ENCODE measurements around the gene CASQ1. TPM values are rescaled to one million over a fixed set of nuclear protein-coding genes. Genes with fewer than 3 reads are reported as not detected.

The CASQ1 gene
- total RNA-seq, 2 donors from 2014 or later = 0.29 to 0.77 TPM

- Mint-ChIP-seq H3K27me3 (ENCODE audit: insufficient read depth) (no peaks in the 10 kb centered on the region), H3K4me1 (peaks cover 14% of the 10 kb centered on the region), H3K27ac (no peak overlapping the region), H3K4me3 (no peak overlapping the region), H3K9me3 (no peaks in the 10 kb centered on the region), H3K36me3 (ENCODE audit: low read depth) (peaks cover 78% of the 10 kb centered on the region)
- H3K27ac ChIP-seq (ENCODE audit: low read depth, low read length) = no peak overlapping the region
- no peaks in the 10 kb centered on the region for H3K9me3 ChIP-seq (ENCODE audit: control insufficient read depth, low read length)
- no peak for DNase-seq
- H3K36me3 ChIP-seq (ENCODE audit: control insufficient read depth, insufficient read depth, low read length) = peaks cover 96% of the 10 kb centered on the region
- TF ChIP-seq CTCF (conservative IDR thresholded peaks at IDR 0.05) = no peak
- H3K9ac ChIP-seq (ENCODE audit: extremely low read depth, low read length, poor library complexity, severe bottlenecking) = no peak overlapping the region
- H3K27me3 ChIP-seq (ENCODE audit: control insufficient read depth, insufficient read depth, low read length, poor library complexity, severe bottlenecking) = no peaks in the 10 kb centered on the region
- WGBS, 2 experiments (ENCODE audit: insufficient coverage in 1 of 2, insufficient read length in 1 of 2) = 85 to 93% methylated on average over 4 to 10 of the region's 10 CpGs
- H3K4me1 ChIP-seq (ENCODE audit: control insufficient read depth, insufficient read depth, low read length) = peaks cover under 1% of the 10 kb centered on the region
- no peak overlapping the region for H3K4me3 ChIP-seq (ENCODE audit: low read length)
These were observed 27.2 kb downstream of the CASQ1 start for GRCh38 chr1:160217481-160218051.

- H3K4me3 Mint-ChIP-seq = no peak overlapping the region
- DNase-seq = peak; percentile 82
These were observed 28.9 kb downstream of the CASQ1 start for GRCh38 chr1:160219062-160219929.

GRCh38 chr1:160220301-160220700, 29.9 kb downstream of the CASQ1 start:
- H3K27me3 Mint-ChIP-seq (ENCODE audit: insufficient read depth) = no peaks in the 10 kb centered on the region
- Histone ChIP-seq H3K27me3 (ENCODE audit: control insufficient read depth, insufficient read depth, low read length, poor library complexity, severe bottlenecking) (no peaks in the 10 kb centered on the region), H3K27ac (ENCODE audit: low read depth, low read length) (no peak overlapping the region), H3K4me3 (ENCODE audit: low read length) (no peak overlapping the region), H3K9me3 (ENCODE audit: control insufficient read depth, low read length) (no peaks in the 10 kb centered on the region), H3K36me3 (ENCODE audit: control insufficient read depth, insufficient read depth, low read length) (peaks cover 96% of the 10 kb centered on the region), H3K9ac (ENCODE audit: extremely low read depth, low read length, poor library complexity, severe bottlenecking) (no peak overlapping the region), H3K4me1 (ENCODE audit: control insufficient read depth, insufficient read depth, low read length) (no peaks in the 10 kb centered on the region)
- no peaks in the 10 kb centered on the region for H3K9me3 Mint-ChIP-seq
- no peak overlapping the region for H3K27ac Mint-ChIP-seq
- peaks cover 82% of the 10 kb centered on the region for H3K36me3 Mint-ChIP-seq (ENCODE audit: low read depth)
- peaks cover 6% of the 10 kb centered on the region for H3K4me1 Mint-ChIP-seq
- no peak for TF ChIP-seq CTCF (conservative IDR thresholded peaks at IDR 0.05)
- no peak for DNase-seq
- H3K4me3 Mint-ChIP-seq = no peak overlapping the region
- WGBS, 2 experiments (ENCODE audit: insufficient coverage in 1 of 2, insufficient read length in 1 of 2) = 86% methylated on average over 2 of the region's 2 CpGs; no CpG with 5 or more reads in 1 of the 2 experiments

More at GRCh38 chr1:160219062-160219929, 28.9 kb downstream of the CASQ1 start:
- Mint-ChIP-seq H3K36me3 (ENCODE audit: low read depth) (peaks cover 82% of the 10 kb centered on the region), H3K4me1 (peaks cover 6% of the 10 kb centered on the region), H3K9me3 (no peaks in the 10 kb centered on the region), H3K27me3 (ENCODE audit: insufficient read depth) (no peaks in the 10 kb centered on the region), H3K27ac (peak overlapping the region; percentile 23)
- Histone ChIP-seq H3K4me1 (ENCODE audit: control insufficient read depth, insufficient read depth, low read length) (no peaks in the 10 kb centered on the region), H3K27me3 (ENCODE audit: control insufficient read depth, insufficient read depth, low read length, poor library complexity, severe bottlenecking) (no peaks in the 10 kb centered on the region), H3K4me3 (ENCODE audit: low read length) (no peak overlapping the region), H3K9me3 (ENCODE audit: control insufficient read depth, low read length) (no peaks in the 10 kb centered on the region), H3K36me3 (ENCODE audit: control insufficient read depth, insufficient read depth, low read length) (peaks cover 96% of the 10 kb centered on the region), H3K27ac (ENCODE audit: low read depth, low read length) (peak overlapping the region; percentile 47), H3K9ac (ENCODE audit: extremely low read depth, low read length, poor library complexity, severe bottlenecking) (no peak overlapping the region)
- 76 to 84% methylated on average over 3 to 4 of the region's 4 CpGs for WGBS, 2 experiments (ENCODE audit: insufficient coverage in 1 of 2, insufficient read length in 1 of 2)
- peak; percentile 71 for TF ChIP-seq CTCF (conservative IDR thresholded peaks at IDR 0.05)

All from endodermal cell (in vitro differentiated cells).